HCT116 (cell line): ENCODE results near the gene FBXL13. TPM values are rescaled to one million over a fixed set of nuclear protein-coding genes. Genes with fewer than 3 reads are reported as not detected.

Experiments used
- ATAC-seq: fragments of 200-7000 bp; cut with Tn5 transposase; 2 replicates; pipeline ENCODE4 v1.9.1; 2020; ENCODE audit warnings: mild to moderate bottlenecking, moderate library complexity
- BruUV-seq: library from RNA; stranded (reverse); fragments of 400-500 nt; replicated peaks from 2 replicates; lab custom pipeline; 2021; lab: Mats Ljungman, UMichigan
- CTCF ChIA-PET: fragments of 300-600 bp; sonication (Branson Sonifier 250); formaldehyde crosslinking; loops from one replicate; lab custom pipeline; 2021; ENCODE audit warnings: antibody characterized with exemption; lab: Charles Lee
- POLR2A ChIA-PET: fragments of 300-600, 350-600 bp; sonication (Branson Sonifier 250); formaldehyde crosslinking; loops from one replicate; lab custom pipeline; 2021; ENCODE audit warnings: antibody characterized with exemption; lab: Charles Lee
- RAD21 ChIA-PET, 2 experiments: fragments of 300-600 bp; sonication (Branson Sonifier 250); formaldehyde crosslinking; loops; one replicate each; lab custom pipeline; 2023; ENCODE audit warnings: low total read pairs in 2 of 2; ENCODE audit not compliant: uncharacterized antibody in 2 of 2, unreplicated experiment in 2 of 2, low non-redundant PET in 1 of 2; lab: Charles Lee
- DNase-seq: peaks from one replicate; pipeline ENCODE4 v3.0.0-alpha.2; 2010; ENCODE audit warnings: low read depth, low spot score
- H2AFZ ChIP-seq: fragments of 200-600 bp; shearing (Covaris generic), sonication (generic); 2 replicates; pipeline ENCODE4 v1.6.1; 2017; ENCODE audit warnings: low read depth, mixed run types, mixed read lengths, antibody characterized with exemption, low read length; ENCODE audit not compliant: poor library complexity, severe bottlenecking
- H3K27ac ChIP-seq: 2 replicates; pipeline ENCODE4 v1.5.1; 2012; ENCODE audit warnings: low read depth, low read length
- H3K27me3 ChIP-seq: fragments of 200-600 bp; sonication (generic); 2 replicates; pipeline ENCODE4 v1.6.1; 2016; ENCODE audit warnings: mixed run types, low read length, mixed read lengths; ENCODE audit not compliant: insufficient read depth
- H3K36me3 ChIP-seq, 2 experiments: fragments of 200-500 bp in 1 of 2; fragments of 200-600 bp in 1 of 2; sonication (Bioruptor generic) in 1 of 2; sonication (generic) in 1 of 2; 2 replicates each; pipeline versions ENCODE4 v1.5.1 to v1.6.1; 2014 to 2016; ENCODE audit warnings: low read length in 2 of 2, inconsistent platforms in 1 of 2, mixed read lengths in 1 of 2, mixed run types in 1 of 2; ENCODE audit not compliant: insufficient read depth in 2 of 2, control insufficient read depth in 1 of 2
- H3K4me1 ChIP-seq, 2 experiments: fragments of 200-600 bp in 1 of 2; sonication (generic) in 1 of 2; 2 replicates each; pipeline versions ENCODE4 v1.5.1 to v1.6.1; 2012 to 2017; ENCODE audit warnings: low read length in 2 of 2, inconsistent platforms in 1 of 2, mild to moderate bottlenecking in 1 of 2, mixed read lengths in 1 of 2, mixed run types in 1 of 2, moderate library complexity in 1 of 2; ENCODE audit not compliant: insufficient read depth in 2 of 2, control insufficient read depth in 1 of 2
- H3K4me2 ChIP-seq: fragments of 200-600 bp; sonication (generic); 2 replicates; pipeline ENCODE4 v1.6.1; 2017; ENCODE audit warnings: mixed run types, low read length, mixed read lengths
- H3K4me3 ChIP-seq, 2 experiments: fragments of 200-600 bp in 1 of 2; sonication (generic) in 1 of 2; replicated peaks in 1 of 2; 2 replicates each; pipeline ENCODE4 v1.5.1; 2011 to 2016; ENCODE audit warnings: low read length in 2 of 2, control low read depth in 1 of 2, low read depth in 1 of 2, mild to moderate bottlenecking in 1 of 2, mixed read lengths in 1 of 2, mixed run types in 1 of 2
- H3K79me2 ChIP-seq: fragments of 200-600 bp; sonication (generic); 2 replicates; pipeline ENCODE4 v1.6.1; 2017; ENCODE audit warnings: mild to moderate bottlenecking, mixed run types, low read length, moderate library complexity, mixed read lengths; ENCODE audit not compliant: insufficient read depth
- H3K9ac ChIP-seq: fragments of 200-600 bp; sonication (generic); 2 replicates; pipeline ENCODE4 v1.6.1; 2016; ENCODE audit warnings: low read length, mixed read lengths
- H3K9me2 ChIP-seq: fragments of 200-600 bp; sonication (generic), shearing (Covaris generic); 2 replicates; pipeline ENCODE4 v1.6.1; 2017; ENCODE audit warnings: mixed run types, mild to moderate bottlenecking, moderate library complexity; ENCODE audit not compliant: insufficient read depth
- H3K9me3 ChIP-seq, 2 experiments: fragments of 200-500 bp in 1 of 2; fragments of 200-600 bp in 1 of 2; sonication (Bioruptor generic) in 1 of 2; sonication (generic) in 1 of 2; 2 replicates each; pipeline ENCODE4 v1.6.1; 2014 to 2017; ENCODE audit warnings: low read length in 2 of 2, mixed read lengths in 2 of 2, inconsistent platforms in 1 of 2, low read depth in 1 of 2, mild to moderate bottlenecking in 1 of 2, mixed run types in 1 of 2, moderate library complexity in 1 of 2; ENCODE audit not compliant: control insufficient read depth in 1 of 2, insufficient read depth in 1 of 2
- H4K20me1 ChIP-seq: fragments of 200-600 bp; sonication (generic), shearing (Covaris generic); 2 replicates; pipeline ENCODE4 v1.6.1; 2017; ENCODE audit warnings: mixed run types, mild to moderate bottlenecking, moderate library complexity; ENCODE audit not compliant: insufficient read depth
- CBX3 ChIP-seq: IDR thresholded peaks from 2 replicates; pipeline ENCODE4 v1.6.1; 2012; ENCODE audit warnings: low read depth
- CEBPB ChIP-seq: IDR thresholded peaks from 2 replicates; pipeline ENCODE4 v1.6.1; 2012; ENCODE audit warnings: low read depth
- ELF1 ChIP-seq: IDR thresholded peaks from 2 replicates; pipeline ENCODE4 v1.6.1; 2012; ENCODE audit warnings: low read depth, borderline replicate concordance
- EZH2 ChIP-seq: fragments of 200-600 bp; sonication (generic); IDR thresholded peaks from 2 replicates; pipeline ENCODE4 v1.6.1; 2017; ENCODE audit warnings: antibody characterized with exemption, mixed run types
- EZH2phosphoT487 ChIP-seq: fragments of 200-600 bp; IDR thresholded peaks from 2 replicates; pipeline ENCODE4 v1.6.1; 2018; ENCODE audit warnings: antibody characterized with exemption, borderline replicate concordance
- FOSL1 ChIP-seq: IDR thresholded peaks from 2 replicates; pipeline ENCODE4 v1.6.1; 2012; ENCODE audit warnings: low read depth
- MAX ChIP-seq: IDR thresholded peaks from 2 replicates; pipeline ENCODE4 v1.6.1; 2012
- POLR2A ChIP-seq: IDR thresholded peaks from 2 replicates; pipeline ENCODE4 v1.7.0; 2011; ENCODE audit warnings: borderline replicate concordance; ENCODE audit not compliant: insufficient read depth, insufficient read length; ENCODE audit errors: extremely low read depth
- POLR2AphosphoS5 ChIP-seq: IDR thresholded peaks from 2 replicates; pipeline ENCODE4 v1.6.1; 2011; ENCODE audit warnings: mild to moderate bottlenecking, low read depth, low read length, moderate library complexity
- RAD21 ChIP-seq: IDR thresholded peaks from 2 replicates; pipeline ENCODE4 v1.6.1; 2012; ENCODE audit warnings: low read depth, mild to moderate bottlenecking
- SIN3A ChIP-seq: IDR thresholded peaks from 2 replicates; pipeline ENCODE4 v1.6.1; 2012; ENCODE audit warnings: low read depth
- SP1 ChIP-seq: IDR thresholded peaks from 2 replicates; pipeline ENCODE4 v1.6.1; 2012; ENCODE audit warnings: low read depth
- TCF7L2 ChIP-seq: IDR thresholded peaks from 2 replicates; pipeline ENCODE4 v1.7.0; 2011; ENCODE audit warnings: borderline replicate concordance, inconsistent platforms; ENCODE audit not compliant: insufficient read depth, insufficient read length; ENCODE audit errors: extremely low read depth
- ZNF274 ChIP-seq: fragments of 200-500 bp; sonication (Bioruptor generic); IDR thresholded peaks from 2 replicates; pipeline ENCODE4 v1.6.1; 2014; ENCODE audit warnings: mild to moderate bottlenecking, low read depth, low read length, inconsistent platforms
- intact Hi-C: fragments of 100-400 bp; cut with micrococcal nuclease; formaldehyde crosslinking; loops from 2 replicates; pipeline ENCODE4 v1.10.0; 2022
- total RNA-seq: library from RNA; stranded (reverse); gene quantifications from one replicate; pipeline ENCODE4 v1.2.1, GENCODE V29; 2021; ENCODE audit not compliant: unreplicated experiment
- TF ChIP-seq, protein P1 (sequence below): IDR thresholded peaks from 2 replicates; pipeline ENCODE4 v1.6.1; 2011; ENCODE audit warnings: mild to moderate bottlenecking, low read length, moderate library complexity; ENCODE audit not compliant: insufficient replicate concordance; ENCODE audit errors: extremely low read depth
- TF ChIP-seq, protein P2 (sequence below): IDR thresholded peaks from 2 replicates; pipeline ENCODE4 v1.6.1; 2012; ENCODE audit warnings: low read depth

FBXL13 gene
- total RNA-seq, 1 experiment from 2014 or later: 1.0 TPM

DNA sequence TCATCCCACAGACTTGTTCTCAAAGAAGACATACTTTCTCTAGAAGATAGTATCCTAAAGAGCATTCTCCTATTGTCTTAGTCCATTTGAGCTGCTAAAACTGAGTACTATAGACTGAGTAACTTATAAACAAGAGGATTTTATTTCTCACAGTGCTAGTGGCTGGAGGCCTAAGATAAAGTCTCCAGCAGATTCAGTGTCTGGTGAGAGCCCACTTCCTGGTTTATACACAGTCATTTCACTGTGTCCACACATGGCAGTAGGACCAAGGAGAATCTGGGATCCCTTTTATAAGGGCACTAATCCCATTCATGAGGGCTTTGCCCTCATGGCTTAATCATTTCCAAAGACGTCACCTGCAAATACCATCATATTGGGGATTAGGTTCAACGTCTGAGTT is 93.1 kb downstream of the FBXL13 start:
- H2AFZ ChIP-seq: no peak overlapping the region
- no peaks in the 10 kb centered on the region for H3K9me2 ChIP-seq
- 0 out of 4 replicates have a peak, but pooled peaks cover 4% of the 10 kb centered on the region in 2 experiments for H3K9me3 ChIP-seq
- no peak overlapping the region for H3K4me3 ChIP-seq
- no peak for TF ChIP-seq EZH2phosphoT487
- no peak for TF ChIP-seq CBX3
- TF ChIP-seq ZNF274: no peak
- TF ChIP-seq TCF7L2: no peak
- POLR2A ChIA-PET: no interaction called here
- intact Hi-C loops: no loop called here
- CTCF ChIA-PET: no interaction called here
- H3K9ac ChIP-seq: no peak overlapping the region
- H3K79me2 ChIP-seq: no peaks in the 10 kb centered on the region
- DNase-seq (no peak), ATAC-seq (no peak)
- no peaks in the 10 kb centered on the region for H3K36me3 ChIP-seq
- no peak overlapping the region for H3K4me2 ChIP-seq
- H4K20me1 ChIP-seq: no peaks in the 10 kb centered on the region
- no TSS peak for BruUV-seq
- no peak overlapping the region for H3K27ac ChIP-seq
- H3K27me3 ChIP-seq: no peaks in the 10 kb centered on the region
- peaks cover 7 to 12% of the 10 kb centered on the region in 2 experiments for H3K4me1 ChIP-seq
- RAD21 ChIA-PET: no interaction called here

DNA sequence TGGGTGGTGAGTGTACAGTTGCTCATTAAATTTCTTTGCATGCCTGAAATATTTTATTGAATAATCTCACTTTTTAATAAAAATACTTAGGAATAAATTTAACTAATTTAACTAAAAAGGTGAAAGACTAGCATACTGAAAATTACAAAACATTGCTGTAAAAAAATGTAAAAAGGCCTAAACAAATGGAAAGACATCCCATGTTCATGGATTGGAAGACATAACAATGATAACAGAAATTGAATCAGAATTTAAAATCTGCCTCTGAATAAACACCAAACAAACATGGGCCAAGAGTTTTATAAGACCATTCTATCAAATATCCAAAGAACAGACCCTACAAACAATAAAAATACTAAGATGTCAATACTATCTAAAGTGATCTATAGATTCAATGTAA is 94.9 kb downstream of the FBXL13 start:
- no peak overlapping the region for H3K4me2 ChIP-seq
- no peak for DNase-seq
- H3K9ac ChIP-seq: no peak overlapping the region
- intact Hi-C loops: no loop called here
- ChIA-PET CTCF (no interaction called here), POLR2A (no interaction called here), RAD21 (no interaction called here)
- H3K9me2 ChIP-seq: no peaks in the 10 kb centered on the region
- H3K79me2 ChIP-seq: no peaks in the 10 kb centered on the region
- no TSS peak for BruUV-seq
- no peak overlapping the region for H3K27ac ChIP-seq
- ATAC-seq: no peak
- H3K4me3 ChIP-seq: no peak overlapping the region
- H2AFZ ChIP-seq: no peak overlapping the region
- H3K9me3 ChIP-seq: 0 out of 4 replicates have a peak, but pooled peaks cover 4% of the 10 kb centered on the region in 2 experiments
- H3K27me3 ChIP-seq: no peaks in the 10 kb centered on the region
- no peaks in the 10 kb centered on the region for H4K20me1 ChIP-seq
- H3K36me3 ChIP-seq: no peaks in the 10 kb centered on the region
- H3K4me1 ChIP-seq: peaks cover 7 to 12% of the 10 kb centered on the region in 2 experiments
- TF ChIP-seq POLR2A: no peak
- no peak for TF ChIP-seq SIN3A
- no peak for TF ChIP-seq SP1
- TF ChIP-seq EZH2: no peak
- no peak for TF ChIP-seq MAX
- TF ChIP-seq, protein P1, sequence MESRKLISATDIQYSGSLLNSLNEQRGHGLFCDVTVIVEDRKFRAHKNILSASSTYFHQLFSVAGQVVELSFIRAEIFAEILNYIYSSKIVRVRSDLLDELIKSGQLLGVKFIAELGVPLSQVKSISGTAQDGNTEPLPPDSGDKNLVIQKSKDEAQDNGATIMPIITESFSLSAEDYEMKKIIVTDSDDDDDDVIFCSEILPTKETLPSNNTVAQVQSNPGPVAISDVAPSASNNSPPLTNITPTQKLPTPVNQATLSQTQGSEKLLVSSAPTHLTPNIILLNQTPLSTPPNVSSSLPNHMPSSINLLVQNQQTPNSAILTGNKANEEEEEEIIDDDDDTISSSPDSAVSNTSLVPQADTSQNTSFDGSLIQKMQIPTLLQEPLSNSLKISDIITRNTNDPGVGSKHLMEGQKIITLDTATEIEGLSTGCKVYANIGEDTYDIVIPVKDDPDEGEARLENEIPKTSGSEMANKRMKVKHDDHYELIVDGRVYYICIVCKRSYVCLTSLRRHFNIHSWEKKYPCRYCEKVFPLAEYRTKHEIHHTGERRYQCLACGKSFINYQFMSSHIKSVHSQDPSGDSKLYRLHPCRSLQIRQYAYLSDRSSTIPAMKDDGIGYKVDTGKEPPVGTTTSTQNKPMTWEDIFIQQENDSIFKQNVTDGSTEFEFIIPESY: no peak
- TF ChIP-seq, protein P2, sequence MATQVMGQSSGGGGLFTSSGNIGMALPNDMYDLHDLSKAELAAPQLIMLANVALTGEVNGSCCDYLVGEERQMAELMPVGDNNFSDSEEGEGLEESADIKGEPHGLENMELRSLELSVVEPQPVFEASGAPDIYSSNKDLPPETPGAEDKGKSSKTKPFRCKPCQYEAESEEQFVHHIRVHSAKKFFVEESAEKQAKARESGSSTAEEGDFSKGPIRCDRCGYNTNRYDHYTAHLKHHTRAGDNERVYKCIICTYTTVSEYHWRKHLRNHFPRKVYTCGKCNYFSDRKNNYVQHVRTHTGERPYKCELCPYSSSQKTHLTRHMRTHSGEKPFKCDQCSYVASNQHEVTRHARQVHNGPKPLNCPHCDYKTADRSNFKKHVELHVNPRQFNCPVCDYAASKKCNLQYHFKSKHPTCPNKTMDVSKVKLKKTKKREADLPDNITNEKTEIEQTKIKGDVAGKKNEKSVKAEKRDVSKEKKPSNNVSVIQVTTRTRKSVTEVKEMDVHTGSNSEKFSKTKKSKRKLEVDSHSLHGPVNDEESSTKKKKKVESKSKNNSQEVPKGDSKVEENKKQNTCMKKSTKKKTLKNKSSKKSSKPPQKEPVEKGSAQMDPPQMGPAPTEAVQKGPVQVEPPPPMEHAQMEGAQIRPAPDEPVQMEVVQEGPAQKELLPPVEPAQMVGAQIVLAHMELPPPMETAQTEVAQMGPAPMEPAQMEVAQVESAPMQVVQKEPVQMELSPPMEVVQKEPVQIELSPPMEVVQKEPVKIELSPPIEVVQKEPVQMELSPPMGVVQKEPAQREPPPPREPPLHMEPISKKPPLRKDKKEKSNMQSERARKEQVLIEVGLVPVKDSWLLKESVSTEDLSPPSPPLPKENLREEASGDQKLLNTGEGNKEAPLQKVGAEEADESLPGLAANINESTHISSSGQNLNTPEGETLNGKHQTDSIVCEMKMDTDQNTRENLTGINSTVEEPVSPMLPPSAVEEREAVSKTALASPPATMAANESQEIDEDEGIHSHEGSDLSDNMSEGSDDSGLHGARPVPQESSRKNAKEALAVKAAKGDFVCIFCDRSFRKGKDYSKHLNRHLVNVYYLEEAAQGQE: no peak
- no peak for TF ChIP-seq POLR2AphosphoS5
- no peak for TF ChIP-seq CBX3
- TF ChIP-seq FOSL1: no peak
- TF ChIP-seq ELF1: no peak
- no peak for TF ChIP-seq CEBPB
- TF ChIP-seq RAD21: no peak
